Measurements from ENCODE around the gene TOGARAM2. TPM values are rescaled to one million over a fixed set of nuclear protein-coding genes. Genes with fewer than 3 reads are reported as not detected.

TOGARAM2 gene
- polyA plus RNA-seq, 1 experiment = 0.30 TPM

GRCh38 chr2:29057006-29057405 is 75.9 kb downstream of the TOGARAM2 start:
- no peak for TF ChIP-seq CTCF (IDR thresholded peaks at IDR 0.05; ENCODE audit: low read depth, low read length)
- Histone ChIP-seq H3K4me3 (ENCODE audit: low read depth, low read length) (no peak overlapping the region), H3K27me3 (ENCODE audit: control insufficient read depth, insufficient read depth, low read length) (peaks cover 5% of the 10 kb centered on the region), H3K27ac (ENCODE audit: low read depth, low read length) (no peak overlapping the region), H3K9me3 (ENCODE audit: control insufficient read depth, insufficient read depth, low read length) (no peaks in the 10 kb centered on the region; the same call in 1 of the 2 replicates)
- POLR2A ChIA-PET = no interaction called here
- DNase-seq (ENCODE audit: low read depth, low spot score) = no peak
- CTCF ChIA-PET = no interaction called here

GRCh38 chr2:29059624-29060023 is 78.5 kb downstream of the TOGARAM2 start:
- Histone ChIP-seq H3K4me3 (ENCODE audit: low read depth, low read length) (no peak overlapping the region), H3K27ac (ENCODE audit: low read depth, low read length) (no peak overlapping the region), H3K27me3 (ENCODE audit: control insufficient read depth, insufficient read depth, low read length) (peaks cover 5% of the 10 kb centered on the region), H3K9me3 (ENCODE audit: control insufficient read depth, insufficient read depth, low read length) (no peaks in the 10 kb centered on the region)
- ChIA-PET POLR2A (no interaction called here), CTCF (no interaction called here)
- no peak for DNase-seq (ENCODE audit: low read depth, low spot score)
- no peak for TF ChIP-seq CTCF (IDR thresholded peaks at IDR 0.05; ENCODE audit: low read depth, low read length)

- CTCF ChIA-PET = no interaction called here
- POLR2A ChIA-PET = no interaction called here
- no peak for TF ChIP-seq CTCF (IDR thresholded peaks at IDR 0.05; ENCODE audit: low read depth, low read length)
Measured at GRCh38 chr2:29060441-29060840, 79.3 kb downstream of the TOGARAM2 start.

GRCh38 chr2:29061176-29061575 is 80.1 kb downstream of the TOGARAM2 start:
- Histone ChIP-seq H3K27ac (ENCODE audit: low read depth, low read length) (no peak overlapping the region), H3K4me3 (ENCODE audit: low read depth, low read length) (no peak overlapping the region), H3K27me3 (ENCODE audit: control insufficient read depth, insufficient read depth, low read length) (peaks cover 5% of the 10 kb centered on the region), H3K9me3 (ENCODE audit: control insufficient read depth, insufficient read depth, low read length) (no peaks in the 10 kb centered on the region)
- ChIA-PET CTCF (interaction anchor here (0.6 to 0.7 kb wide), 2 partner anchors 495 to 1178 kb away, joined by 3 read pairs; no protein-coding TSS in a partner anchor), POLR2A (no interaction called here)
- no peak for DNase-seq (ENCODE audit: low read depth, low spot score)
- no peak for TF ChIP-seq CTCF (IDR thresholded peaks at IDR 0.05; ENCODE audit: low read depth, low read length)

More at GRCh38 chr2:29060441-29060840, 79.3 kb downstream of the TOGARAM2 start:
- no peak for DNase-seq (ENCODE audit: low read depth, low spot score)
- Histone ChIP-seq H3K27ac (ENCODE audit: low read depth, low read length) (no peak overlapping the region), H3K9me3 (ENCODE audit: control insufficient read depth, insufficient read depth, low read length) (no peaks in the 10 kb centered on the region), H3K27me3 (ENCODE audit: control insufficient read depth, insufficient read depth, low read length) (peaks cover 5% of the 10 kb centered on the region), H3K4me3 (ENCODE audit: low read depth, low read length) (no peak overlapping the region)

- TF ChIP-seq CTCF (IDR thresholded peaks at IDR 0.05; ENCODE audit: low read depth, low read length) = no peak
- no peak overlapping the region for H3K4me3 ChIP-seq (ENCODE audit: low read depth, low read length)
- no peaks in the 10 kb centered on the region for H3K9me3 ChIP-seq (ENCODE audit: control insufficient read depth, insufficient read depth, low read length)
- ChIA-PET CTCF (interaction anchor here (0.6 to 1.2 kb wide), 2 partner anchors 15 to 495 kb away, joined by 3 read pairs; no protein-coding TSS in a partner anchor), POLR2A (no interaction called here)
- H3K27me3 ChIP-seq (ENCODE audit: control insufficient read depth, insufficient read depth, low read length) = peaks cover 5% of the 10 kb centered on the region
- H3K27ac ChIP-seq (ENCODE audit: low read depth, low read length) = no peak overlapping the region
- DNase-seq (ENCODE audit: low read depth, low spot score) = no peak
Measured at GRCh38 chr2:29061616-29062015, 80.5 kb downstream of the TOGARAM2 start.
